NCI-H460 (cell line): ENCODE results near the gene SLC35F2. TPM values are rescaled to one million over a fixed set of nuclear protein-coding genes. Genes with fewer than 3 reads are reported as not detected.
A peak's percentile ranks its signal among the peaks of the same experiment; 100 is the strongest.
"Not testable (repeated sequence)": the region's sequence is repeated elsewhere in the genome, so short reads cannot be mapped to it uniquely, and the experiment has no call there.

Experiments used
- DNase-seq: peaks from one replicate; pipeline ENCODE4 v3.0.0-alpha.2; 2016; ENCODE audit warnings: low read depth; ENCODE audit errors: extremely low read depth
- total RNA-seq: library from RNA; depleted of rRNA; stranded (reverse); fragments of >200 nt; shearing (Covaris generic); gene quantifications from 2 replicates; pipeline ENCODE4 v1.2.3, GENCODE V29; 2014

The SLC35F2 gene
- total RNA-seq, 1 experiment from 2014 or later, result 37.4 TPM

DNA sequence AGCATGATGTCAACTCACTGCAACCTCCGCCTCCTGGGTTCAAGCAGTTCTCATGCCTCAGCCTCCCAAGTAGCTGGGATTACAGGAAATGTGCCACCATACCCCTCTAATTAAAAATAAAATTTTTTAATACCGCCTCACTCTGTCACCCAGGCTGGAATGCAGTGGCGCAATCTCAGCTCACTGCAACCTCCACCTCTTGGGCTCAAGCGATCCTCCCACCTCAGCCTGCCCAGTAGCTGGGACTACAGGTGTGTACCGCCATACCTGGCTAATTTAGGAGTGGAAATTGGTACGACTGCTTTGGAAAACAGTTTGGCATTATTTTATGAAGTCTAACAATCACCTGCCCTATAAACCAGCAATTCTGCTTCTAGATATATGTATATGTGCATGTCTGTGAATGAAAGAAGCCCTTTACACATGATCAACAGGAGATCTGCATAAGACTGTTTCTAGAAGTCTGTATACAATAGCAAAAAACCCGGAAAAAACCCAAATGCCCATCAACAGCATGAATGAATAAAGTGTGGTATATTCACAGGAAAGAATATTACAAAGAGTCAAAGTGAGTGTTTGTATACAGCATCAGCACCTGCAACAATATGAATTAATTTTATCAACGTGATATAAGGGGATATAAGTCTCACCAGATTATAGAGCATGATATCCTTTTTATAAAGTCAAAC, 16.0 kb downstream of the SLC35F2 start:
- no peak for DNase-seq

DNA sequence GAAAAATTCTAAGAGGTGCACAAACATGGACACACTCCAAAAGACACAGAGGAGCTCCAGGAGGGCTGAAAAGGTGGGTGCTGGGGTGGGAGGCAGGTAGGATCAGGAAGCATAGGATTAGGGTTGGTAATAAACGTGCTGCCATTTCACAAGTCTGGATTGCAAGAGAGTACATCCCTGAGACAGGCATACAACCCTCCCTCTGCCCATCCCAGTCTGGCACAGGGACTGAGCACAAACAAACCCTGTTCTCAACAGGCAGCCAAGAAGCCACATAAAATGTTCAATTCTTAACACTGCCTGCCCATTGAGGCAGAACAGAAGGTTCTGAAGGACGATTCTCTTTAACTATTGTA, 18.5 kb downstream of the SLC35F2 start:
- DNase-seq, result no peak

DNA sequence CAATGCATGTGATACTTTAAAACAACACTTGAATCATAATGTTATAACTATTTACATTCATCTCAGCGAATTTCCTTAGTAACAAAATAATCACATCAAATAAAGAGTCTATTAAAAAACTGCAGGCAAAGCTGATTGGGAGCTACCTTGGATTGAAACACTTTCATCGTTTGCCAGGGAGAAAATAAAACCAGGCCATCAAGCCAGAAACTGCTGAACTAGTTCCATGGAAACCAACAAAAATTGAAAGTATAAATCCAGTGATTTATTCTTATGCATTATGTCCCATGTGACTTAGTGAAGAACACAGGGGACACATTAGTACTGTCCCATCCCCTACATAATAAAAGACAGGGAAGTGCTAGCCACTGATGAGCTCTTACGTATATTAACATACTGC, 21.7 kb downstream of the SLC35F2 start:
- no peak for DNase-seq

DNA sequence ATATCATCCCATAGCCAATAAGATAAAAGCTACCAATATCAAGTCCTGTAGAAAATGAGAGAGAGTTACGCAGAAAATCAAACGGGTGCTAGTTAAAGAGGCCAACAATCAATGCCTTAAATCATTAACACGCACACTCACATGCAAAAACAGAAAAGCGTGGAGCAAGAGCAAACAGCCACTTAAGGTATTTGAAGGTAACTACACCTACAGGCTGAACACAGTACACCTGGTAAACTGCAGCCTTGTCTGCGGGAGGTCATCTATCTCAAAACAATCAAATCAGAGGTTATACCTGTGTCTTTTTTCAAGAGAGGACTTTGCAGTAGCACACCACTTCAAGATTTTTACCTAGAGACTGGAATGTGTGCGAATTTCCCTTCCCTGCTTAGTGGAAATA, 23.6 kb downstream of the SLC35F2 start:
- no peak for DNase-seq

DNA sequence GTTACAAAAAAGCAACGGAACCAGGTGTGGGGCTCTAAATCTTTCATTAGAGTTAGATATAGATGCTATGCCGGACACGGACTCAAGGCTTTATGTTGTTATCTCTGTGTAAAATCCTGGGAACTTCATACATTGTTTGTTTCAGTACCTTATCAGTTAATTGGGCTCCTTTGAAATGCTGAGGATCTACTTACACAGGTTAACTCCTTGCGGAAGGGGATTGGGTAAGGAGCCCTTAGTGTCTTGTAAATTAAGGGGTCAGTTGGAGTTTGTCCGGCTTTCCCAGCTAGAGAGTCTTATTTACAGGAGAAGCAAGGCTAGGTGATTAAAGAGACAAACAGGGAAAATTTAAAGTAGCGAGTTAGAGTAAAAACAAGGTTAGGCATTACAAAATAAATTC, 24.7 kb downstream of the SLC35F2 start:
- not testable (repeated sequence) for DNase-seq

DNA sequence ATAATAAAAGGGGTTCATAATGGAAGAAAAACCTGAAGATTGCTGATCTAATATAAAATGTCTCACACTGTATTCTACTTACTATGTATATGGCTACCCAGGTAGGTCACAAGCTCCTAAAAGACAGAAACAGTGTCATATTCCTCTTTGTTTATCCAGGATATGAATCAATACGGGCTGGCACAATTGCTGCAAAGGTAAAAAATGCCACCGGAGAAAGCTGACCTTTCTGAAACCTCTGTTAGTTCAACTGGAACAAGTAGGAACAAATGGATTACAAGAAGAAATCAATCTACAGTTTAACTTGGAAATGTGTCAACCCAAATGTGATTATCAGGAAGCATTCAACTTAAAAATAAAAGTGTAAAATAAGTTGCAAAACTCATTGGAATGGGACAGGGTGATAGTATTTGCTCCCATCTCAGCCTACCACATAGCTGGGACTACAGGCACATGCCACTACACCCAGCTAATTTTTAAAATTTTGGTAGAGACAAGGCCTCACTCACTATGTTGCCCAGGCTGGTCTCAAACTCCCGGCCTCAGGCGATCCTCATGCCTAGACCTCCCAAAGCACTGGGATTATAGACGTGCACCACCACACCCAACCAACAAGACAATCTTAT, 27.6 kb downstream of the SLC35F2 start:
- no peak for DNase-seq

DNA sequence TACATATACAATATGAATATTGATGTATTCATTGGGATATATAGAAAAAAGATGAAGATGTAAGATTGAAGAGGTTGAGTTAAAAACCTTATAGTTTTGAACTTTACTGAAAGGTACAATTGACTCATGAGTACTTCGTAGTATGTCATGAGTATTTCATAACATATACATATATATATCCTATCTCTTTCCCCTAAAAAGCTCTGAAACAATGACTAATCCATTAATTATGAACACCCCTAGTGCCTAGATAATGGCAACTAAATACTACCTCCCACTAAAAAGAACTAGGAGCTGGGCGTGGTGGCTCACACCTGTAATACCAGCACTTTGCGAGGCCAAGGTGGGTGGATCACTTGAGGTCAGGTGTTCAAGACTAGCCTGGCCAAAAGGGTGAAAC, 31.5 kb downstream of the SLC35F2 start:
- no peak for DNase-seq

DNA sequence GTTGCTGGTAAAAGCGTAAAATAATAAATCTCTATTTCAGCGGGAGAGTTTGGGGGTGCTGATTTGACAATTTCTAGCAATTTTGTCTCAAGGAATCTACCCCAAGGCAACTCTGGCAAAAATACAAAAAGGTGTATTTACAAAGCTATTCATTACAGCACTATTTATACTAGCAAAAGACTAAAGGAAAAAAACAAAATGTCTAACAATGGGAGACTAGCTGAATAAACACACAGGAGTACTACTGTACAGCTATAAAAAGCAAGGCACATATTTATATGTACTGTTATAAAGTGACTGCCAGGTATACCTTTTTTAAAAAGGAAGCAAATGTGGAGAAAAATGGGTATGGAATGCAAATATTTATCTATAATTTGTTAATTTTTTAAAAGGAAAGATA, 32.7 kb downstream of the SLC35F2 start:
- DNase-seq, result no peak

DNA sequence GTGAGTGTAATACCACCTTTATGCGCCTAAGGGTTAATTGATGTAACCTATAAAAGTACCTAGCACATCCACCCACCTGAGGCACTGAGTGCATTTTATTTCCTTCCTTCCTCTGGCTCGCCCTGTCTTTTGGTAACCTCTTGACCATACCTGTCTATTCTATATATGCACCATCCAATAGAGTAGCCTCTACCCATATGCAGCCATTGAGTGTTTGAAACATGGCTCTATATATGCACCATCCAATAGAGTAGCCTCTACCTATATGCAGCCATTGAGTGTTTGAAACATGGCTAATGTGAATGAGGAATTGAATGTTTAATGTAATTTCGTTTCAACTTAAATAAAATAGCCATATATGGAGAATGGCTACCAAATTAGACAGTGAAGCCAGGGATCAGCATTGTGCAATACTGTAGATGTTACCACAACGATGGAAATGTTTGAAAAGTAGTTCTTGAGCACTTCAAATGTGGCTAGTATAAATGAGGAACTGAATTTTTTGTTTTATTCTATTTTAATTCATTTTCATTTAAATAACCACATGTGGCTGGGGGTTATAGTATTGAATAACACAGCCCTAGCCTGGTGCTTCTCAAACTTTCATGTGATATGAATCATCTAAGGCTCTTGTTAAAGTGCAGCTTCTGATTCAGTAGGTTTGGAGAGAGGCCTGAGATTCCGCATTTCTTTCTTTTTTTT, 33.8 kb downstream of the SLC35F2 start:
- DNase-seq, result no peak

DNA sequence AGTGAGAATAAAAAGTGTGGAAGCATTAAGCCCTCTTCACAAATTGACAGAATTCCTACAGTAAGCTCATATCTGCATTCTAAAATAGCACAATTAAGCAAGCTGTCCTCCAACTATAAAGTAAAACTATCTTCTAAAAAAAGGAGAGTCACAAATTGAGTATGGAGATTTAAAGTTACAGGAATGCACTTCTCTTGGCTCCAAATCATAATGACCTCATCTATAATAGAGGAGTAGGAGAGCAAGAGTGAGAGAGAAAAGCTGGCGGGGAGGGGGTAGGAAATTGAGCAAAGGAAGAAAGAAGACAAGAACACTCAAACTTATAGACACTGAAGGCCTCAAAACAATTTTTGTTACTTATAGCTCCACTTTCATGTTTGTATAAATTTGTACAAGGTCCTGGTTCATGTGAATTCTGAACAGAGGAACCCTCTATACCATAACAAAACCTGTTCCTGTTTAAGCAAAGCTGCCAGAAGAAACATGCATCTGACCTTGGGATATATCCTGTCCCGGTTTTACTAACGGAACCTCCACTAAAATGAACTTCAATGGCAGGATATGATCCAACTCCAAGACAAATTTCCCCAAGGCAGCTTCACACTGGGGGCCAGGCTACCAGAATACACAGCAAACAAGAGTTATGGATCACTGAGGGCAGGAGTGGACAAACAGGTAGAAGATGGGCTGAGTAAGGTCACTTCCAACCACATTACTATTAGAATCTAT, 37.2 kb downstream of the SLC35F2 start:
- no peak for DNase-seq

DNA sequence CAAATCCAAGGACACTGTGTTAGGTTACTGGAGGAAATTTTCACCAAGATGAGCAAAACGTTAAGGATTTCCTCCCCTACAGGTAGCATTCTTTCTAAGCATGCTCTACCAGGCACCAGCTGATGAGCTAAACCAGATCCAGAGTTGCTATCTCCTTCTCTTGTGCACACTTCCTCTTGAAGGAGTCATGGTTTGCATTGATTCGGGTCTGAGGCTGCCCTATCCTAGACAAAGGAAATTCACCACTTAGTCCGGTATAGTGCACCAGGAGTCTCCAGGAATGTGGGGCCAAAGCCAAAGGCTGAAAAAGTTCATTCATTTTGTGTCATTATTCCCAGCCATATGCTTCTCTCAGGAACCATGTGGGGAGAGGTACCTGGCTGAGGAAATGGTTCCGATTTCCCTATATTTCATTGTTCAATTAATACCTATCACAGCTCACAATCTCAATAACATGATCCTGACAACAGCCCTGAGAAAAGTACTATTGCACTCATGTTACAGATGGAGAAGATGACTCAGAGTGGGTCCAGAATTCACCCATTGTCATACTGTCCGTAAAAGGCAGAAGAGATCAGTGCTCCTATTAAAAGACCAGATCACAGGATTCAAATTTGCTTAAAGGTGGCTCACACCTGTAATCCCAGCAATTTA, 39.1 kb downstream of the SLC35F2 start:
- DNase-seq, result no peak

DNA sequence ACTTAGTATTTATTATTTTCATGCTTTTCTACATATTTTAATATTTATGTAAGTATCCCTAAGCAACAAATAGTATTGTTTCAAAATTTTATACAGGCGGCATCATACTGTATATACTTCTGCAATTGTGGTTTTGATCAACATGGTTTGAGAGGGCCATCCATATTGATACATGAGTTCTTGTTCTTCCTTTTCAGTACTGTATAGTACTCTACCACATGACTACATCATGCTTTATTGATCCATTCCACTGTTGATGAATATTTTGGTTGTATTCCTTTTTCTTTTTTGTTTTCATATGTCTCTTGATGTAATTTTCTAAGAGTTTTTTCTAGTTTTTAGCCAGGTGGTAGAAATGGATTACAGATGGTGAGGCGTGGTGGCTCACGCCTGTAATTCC, 40.1 kb downstream of the SLC35F2 start:
- no peak for DNase-seq

DNA sequence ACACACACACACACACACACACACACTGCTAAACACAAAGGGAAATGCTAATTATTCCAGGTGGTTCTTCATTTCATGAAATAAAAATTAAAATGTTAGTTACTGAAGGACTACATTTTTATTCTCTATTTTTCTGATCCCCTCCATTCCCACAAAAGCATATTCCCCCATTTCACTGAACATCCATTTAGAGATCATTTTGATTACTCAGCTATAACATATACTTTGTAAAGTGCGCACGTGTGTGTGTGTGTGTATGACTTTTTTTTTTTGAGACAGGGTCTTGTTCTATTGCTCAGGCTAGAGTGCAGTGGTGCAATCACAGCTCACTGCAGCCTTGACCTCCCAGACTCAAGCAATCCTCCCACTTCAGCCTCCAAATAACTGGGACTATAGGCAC, 42.6 kb downstream of the SLC35F2 start:
- no peak for DNase-seq

DNA sequence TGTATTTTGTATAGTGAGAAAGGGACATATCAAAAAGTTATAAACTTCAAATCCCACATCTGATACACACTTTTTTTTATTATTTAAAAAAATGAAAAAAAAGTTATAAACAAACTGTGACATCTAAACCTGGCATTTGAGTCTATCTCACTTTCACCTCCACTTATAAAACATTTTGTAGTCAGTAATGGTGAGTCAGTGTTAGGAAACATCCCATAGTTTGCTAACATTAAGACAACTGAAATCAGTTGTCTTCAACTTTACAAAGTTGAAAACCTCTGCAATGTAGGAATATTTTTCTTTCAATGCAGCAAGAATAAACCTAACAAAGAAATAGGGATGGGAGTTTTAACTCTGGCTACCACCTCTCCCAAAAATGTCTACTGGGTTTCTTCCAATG, 47.7 kb downstream of the SLC35F2 start:
- DNase-seq, result no peak

DNA sequence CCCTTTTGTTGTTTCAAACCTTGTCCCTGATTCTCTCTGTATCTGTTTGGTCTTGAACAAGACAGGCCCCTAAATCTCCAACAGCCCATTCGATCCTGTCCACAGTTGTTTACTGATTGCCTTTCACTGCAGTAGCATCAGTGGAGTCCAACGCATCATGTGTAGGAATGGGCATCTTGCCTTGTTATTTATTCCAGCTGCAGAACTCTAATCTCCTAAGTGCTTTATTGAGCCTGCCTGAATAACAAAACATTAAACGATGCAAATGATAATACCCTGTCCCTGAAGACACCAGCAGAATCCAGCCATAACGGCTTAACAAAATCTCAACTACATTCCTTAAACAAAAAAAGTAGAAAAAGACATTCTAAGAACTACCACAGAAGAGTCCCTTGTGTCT, 50.1 kb downstream of the SLC35F2 start:
- no peak for DNase-seq

DNA sequence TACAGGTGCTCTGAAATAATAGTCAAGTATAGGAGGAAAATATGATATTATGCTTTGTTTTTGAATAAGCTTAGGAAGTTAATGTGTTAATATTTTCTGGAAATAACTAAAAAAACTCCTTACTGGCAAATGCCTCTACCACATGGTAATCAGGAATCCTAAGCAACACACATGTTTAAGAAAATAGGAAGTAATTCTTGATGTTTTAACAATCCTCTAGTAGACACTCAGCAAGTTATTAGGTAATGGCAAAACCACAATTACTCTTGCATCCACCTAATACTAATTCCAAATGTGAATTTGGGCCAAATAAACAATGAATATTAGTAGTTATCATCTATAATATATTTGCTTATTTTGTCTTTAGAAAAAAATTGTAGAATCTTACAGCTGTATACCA, 53.6 kb downstream of the SLC35F2 start:
- DNase-seq, result no peak

DNA sequence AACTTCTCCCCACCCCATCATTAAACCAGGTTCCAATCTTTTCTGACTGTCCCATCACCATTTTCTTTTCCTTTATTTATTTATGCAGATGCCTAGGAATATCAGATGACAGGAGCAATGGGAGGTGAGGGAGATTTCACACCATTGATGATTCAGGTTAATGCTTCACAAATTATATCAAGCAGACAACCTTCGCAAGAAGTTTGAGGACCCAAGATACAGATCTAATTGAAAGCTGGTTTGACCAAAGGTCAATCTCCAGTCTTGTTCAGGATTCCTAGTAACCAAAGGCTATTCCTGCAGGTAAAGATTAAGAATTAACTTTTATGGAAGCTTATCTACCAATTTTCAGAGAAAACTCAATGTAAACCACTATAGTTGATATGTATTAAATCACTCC, 54.4 kb downstream of the SLC35F2 start:
- no peak for DNase-seq

DNA sequence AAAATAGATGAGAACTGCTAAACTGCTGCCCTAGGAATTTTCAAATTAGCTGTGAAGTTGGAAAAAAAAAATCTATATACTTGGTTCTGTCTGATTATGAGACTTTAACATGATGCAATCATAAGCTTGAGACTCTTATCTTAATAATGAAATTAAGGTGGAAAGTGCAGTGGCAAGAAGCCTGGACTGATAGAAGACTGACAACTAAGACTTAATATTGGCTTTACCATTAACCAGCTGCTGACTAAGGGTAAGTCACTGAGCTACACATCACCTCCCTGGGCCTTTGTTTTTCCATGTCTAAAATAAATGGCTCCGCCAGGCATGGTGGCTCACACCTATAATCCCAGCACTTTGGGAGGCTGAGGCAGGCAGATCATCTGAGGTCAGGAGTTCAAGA, 56.9 kb downstream of the SLC35F2 start:
- DNase-seq, result no peak

DNA sequence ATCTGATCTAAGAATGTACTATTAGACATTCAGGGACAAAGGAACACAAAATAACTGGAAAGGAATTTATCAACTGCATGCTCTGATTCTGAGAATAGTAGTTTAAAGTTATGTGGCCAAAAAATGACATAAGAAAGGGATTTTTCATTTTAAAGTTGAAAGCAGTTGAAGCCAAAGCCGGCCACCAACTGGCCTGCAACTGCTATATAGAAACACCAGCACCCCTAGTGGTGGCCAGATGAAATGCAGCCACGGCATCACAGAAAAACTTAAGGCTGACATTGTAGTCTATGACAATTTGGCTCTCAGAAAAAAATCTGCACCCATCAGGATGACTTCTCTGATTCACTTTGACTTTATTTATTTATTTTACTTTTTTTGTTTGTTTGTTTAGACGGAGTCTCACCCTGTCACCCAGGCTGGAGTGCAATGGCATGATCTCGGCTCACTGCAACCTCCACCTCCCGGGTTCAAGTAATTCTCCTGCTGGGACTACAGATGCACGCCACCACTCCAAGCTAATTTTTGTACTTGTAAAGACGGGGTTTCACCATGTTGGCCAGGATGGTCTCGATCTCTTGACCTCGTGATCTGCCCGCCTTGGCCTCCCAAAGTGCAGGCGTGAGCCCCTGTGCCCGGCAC, 59.2 kb downstream of the SLC35F2 start:
- peak; percentile 47 for DNase-seq

DNA sequence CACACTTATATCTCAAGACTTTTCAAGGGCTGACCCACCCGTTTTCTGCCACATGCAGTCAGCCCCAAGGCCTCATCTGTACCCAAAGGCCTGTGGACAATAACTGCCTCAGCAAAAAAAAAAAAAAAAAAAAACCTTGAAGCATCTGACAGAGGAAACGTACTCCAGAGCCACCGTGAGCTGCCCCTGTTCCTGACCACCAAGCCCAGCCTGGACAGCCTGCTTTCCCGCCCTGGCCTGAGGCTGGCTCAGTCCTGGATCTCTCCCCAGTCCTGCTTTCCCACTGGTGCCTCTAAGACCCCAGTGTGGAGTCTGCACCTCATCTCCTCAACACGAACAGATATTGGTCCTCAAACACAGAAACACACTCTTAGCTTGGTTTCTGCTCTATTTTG, 66.5 kb downstream of the SLC35F2 start:
- no peak for DNase-seq
